Upper lobe of right lung (tissue), 1 donor: ENCODE results near the gene NDST1. TPM values are rescaled to one million over a fixed set of nuclear protein-coding genes. Genes with fewer than 3 reads are reported as not detected.
A peak's percentile ranks its signal among the peaks of the same experiment; 100 is the strongest.

Experiments used
- ATAC-seq: fragments of 200-7000 bp; cut with Tn5 transposase; one replicate; pipeline ENCODE4 v1.9.1; 2020; ENCODE audit warnings: mild to moderate bottlenecking, moderate library complexity
- DNase-seq: peaks from one replicate; pipeline ENCODE4 v3.0.0-alpha.2; 2020
- H3K27ac ChIP-seq: fragments of 200-600 bp; one replicate; pipeline ENCODE4 v1.8.0; 2022
- H3K27me3 ChIP-seq: fragments of 200-600 bp; one replicate; pipeline ENCODE4 v1.8.0; 2022; ENCODE audit warnings: mild to moderate bottlenecking
- H3K36me3 ChIP-seq: fragments of 200-600 bp; one replicate; pipeline ENCODE4 v1.8.0; 2022
- H3K4me1 ChIP-seq: fragments of 200-600 bp; one replicate; pipeline ENCODE4 v1.8.0; 2022
- H3K4me3 ChIP-seq: fragments of 200-600 bp; one replicate; pipeline ENCODE4 v1.8.0; 2022; ENCODE audit warnings: mild to moderate bottlenecking
- H3K9me3 ChIP-seq: fragments of 200-600 bp; one replicate; pipeline ENCODE4 v1.8.0; 2022
- intact Hi-C: fragments of 100-400 bp; cut with DNase I; formaldehyde crosslinking; loops from one replicate; pipeline ENCODE4 v1.11.0; 2022
- long read RNA-seq: library from polyadenylated mRNA; unstranded; transcript quantifications from one replicate; pipeline ENCODE4 v2.0.0, GENCODE V29; 2021
- total RNA-seq: library from RNA; stranded (reverse); fragmentation: NEBNext Ultra II Directional; extraction: Animal tissue kit (Norgen Biotek cat#: 25700); gene quantifications from one replicate; pipeline ENCODE4 v1.2.1, GENCODE V29; 2021
- TF ChIP-seq, protein P1 (sequence below): fragments of 200-600 bp; IDR thresholded peaks from one replicate; pipeline ENCODE4 v1.8.0; 2022; ENCODE audit warnings: antibody characterized with exemption
- donor health status: DM: no; HTN: yes; CAD: no; lungs with severe emphysema.

Gene NDST1
- 143 TPM for total RNA-seq
- long read RNA-seq, partial matches to known transcripts: 32 of 89 reads
- long read RNA-seq, other reads (novel, unspliced or antisense): 56 of 89 reads

DNA sequence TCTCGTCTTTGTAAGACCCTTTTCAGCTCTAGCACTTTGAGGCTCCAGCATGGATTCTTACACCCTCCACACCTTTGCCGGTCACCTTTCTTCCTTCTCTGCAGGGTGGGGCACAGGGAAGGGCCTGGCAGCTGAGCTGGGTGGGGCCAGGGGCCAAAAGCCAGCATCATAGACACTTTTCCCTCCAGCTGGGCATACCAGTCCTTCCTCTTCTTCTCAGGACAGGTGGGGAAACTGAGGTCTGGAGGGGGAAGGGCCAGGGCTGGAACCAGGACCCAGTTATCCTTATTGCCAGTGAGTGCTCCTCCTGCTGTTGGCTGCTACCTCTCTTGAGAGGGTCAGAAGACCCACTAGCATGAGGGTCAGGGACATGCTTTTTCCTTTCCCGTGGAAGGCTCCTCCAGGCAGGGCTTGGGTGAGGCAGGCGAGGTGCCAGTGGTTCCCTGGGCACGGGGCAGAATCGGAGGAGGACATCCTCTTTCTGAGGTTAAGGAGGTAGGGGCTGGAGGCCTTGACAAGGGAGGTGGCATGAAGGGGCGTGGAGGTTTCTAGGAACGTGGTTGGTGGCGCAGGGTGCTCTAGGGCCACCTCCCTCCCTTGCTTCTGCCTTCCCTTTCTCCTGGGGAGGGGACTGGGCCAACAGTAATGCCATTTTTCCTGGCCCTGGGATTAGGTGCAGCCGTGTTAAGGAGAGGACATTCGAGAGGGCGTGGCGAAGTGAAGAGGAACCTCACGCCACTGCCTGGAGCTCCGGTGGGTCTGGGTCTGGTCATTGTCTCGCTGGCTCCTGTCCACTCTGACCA lies at the start of gene NDST1:
NDST1 (plus strand) TSS at position 658 of the 803 bp plus-strand sequence. CDS start 13,124 bp downstream, outside the sequence.
- intact Hi-C loops: no loop called here
- Histone ChIP-seq H3K36me3 (no peaks in the 10 kb centered on the region), H3K4me3 (peak within 1 kb of the TSS; percentile 29), H3K9me3 (no peaks in the 10 kb centered on the region), H3K27me3 (no peaks in the 10 kb centered on the region), H3K4me1 (peaks cover 89% of the 10 kb centered on the region), H3K27ac (peak within 1 kb of the TSS; percentile 32)
- TF ChIP-seq, protein P1, sequence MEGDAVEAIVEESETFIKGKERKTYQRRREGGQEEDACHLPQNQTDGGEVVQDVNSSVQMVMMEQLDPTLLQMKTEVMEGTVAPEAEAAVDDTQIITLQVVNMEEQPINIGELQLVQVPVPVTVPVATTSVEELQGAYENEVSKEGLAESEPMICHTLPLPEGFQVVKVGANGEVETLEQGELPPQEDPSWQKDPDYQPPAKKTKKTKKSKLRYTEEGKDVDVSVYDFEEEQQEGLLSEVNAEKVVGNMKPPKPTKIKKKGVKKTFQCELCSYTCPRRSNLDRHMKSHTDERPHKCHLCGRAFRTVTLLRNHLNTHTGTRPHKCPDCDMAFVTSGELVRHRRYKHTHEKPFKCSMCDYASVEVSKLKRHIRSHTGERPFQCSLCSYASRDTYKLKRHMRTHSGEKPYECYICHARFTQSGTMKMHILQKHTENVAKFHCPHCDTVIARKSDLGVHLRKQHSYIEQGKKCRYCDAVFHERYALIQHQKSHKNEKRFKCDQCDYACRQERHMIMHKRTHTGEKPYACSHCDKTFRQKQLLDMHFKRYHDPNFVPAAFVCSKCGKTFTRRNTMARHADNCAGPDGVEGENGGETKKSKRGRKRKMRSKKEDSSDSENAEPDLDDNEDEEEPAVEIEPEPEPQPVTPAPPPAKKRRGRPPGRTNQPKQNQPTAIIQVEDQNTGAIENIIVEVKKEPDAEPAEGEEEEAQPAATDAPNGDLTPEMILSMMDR: no peak
- ATAC-seq (peak; percentile 55), DNase-seq (peak; percentile 77)

DNA sequence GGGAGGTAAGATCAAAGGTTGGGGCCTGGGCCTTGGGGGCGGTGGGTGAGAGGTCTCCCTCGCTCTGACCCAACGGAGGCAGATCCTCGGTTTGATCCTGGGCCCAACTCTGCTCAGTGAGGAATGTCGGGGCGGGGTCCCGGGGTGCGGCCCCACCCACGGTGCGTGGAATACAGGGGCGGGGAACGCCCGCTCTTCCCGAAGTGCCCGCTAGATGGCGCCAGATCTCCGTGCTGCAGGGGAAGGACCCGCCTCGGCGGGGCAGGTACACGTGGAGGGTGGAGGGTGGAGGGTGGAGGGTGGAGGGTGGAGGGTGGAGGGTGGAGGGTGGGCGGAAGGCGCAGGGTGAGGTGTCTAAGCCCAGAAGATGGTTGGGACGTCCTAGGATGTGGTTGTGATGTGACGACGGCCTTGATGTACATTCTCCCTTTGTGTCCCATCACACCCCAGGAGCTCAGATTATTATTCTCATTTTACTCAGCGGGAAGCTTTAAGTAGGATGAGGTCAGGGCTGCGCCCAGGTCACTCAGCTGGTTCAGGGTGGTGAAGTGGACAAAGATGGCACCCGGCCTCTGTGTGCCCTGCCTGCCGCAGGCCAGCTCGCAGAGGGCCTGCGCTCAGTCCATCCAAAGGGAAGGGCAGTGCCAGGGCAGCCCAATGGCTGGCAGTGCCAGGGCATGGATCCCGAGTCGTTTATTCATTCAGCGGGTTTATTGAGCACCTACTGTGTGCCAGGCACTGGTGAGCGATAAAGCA lies 49.0 kb upstream of the NDST1 start:
- intact Hi-C loops: loop anchor here (5.0 kb wide), 1 partner anchor 83 kb away; no protein-coding TSS in a partner anchor
- no peaks in the 10 kb centered on the region for H3K9me3 ChIP-seq
- TF ChIP-seq, protein P1: peak; percentile 81
- ATAC-seq (peak; percentile 97), DNase-seq (peak; percentile 92)
- H3K4me3 ChIP-seq: peak overlapping the region; percentile 28
- peak overlapping the region; percentile 47 for H3K27ac ChIP-seq
- no peaks in the 10 kb centered on the region for H3K4me1 ChIP-seq
- no peaks in the 10 kb centered on the region for H3K36me3 ChIP-seq
- H3K27me3 ChIP-seq: no peaks in the 10 kb centered on the region

DNA sequence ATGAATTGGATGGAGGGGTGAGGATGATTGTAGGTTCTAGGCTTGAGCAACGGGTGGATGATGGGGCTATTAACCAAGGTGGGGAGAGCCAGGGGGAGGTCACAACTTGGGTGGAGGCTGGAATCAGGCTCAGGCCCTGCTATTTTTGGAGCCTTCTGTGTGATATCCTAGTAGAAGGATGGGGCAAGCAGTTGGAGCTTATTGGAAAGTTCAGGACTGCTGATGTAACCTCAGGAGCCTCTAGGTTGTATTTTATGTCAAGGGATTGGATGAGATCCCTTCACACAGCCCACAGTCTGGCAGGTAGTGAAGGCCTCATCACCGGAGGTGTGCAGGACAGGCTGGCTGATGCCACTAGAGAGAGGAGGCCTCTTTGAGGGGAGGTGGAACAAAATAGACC lies 47.1 kb upstream of the NDST1 start:
- H3K27ac ChIP-seq: no peak overlapping the region

DNA sequence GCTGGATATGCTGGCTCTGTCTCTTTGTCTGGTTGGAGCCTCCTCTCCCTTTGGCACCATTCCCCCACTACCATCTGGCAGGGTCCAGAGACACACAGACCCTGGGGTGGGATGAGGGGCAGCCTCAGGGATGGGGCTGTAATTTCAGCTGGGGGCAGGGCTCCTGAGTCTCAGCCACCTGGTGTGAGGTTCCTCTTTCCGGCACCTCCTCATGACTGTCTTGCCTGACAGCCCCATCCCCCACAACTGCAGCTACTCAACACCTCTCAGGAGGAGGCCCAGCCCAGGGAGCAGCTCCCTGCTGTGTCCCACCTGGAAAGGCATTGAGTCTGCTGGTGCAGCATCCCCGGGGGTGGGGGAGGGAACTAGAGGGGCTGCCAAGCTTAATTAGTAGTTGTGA lies 46.7 kb upstream of the NDST1 start:
- ATAC-seq: no peak
- intact Hi-C loops: no loop called here
- H3K27me3 ChIP-seq: no peaks in the 10 kb centered on the region
- H3K27ac ChIP-seq: no peak overlapping the region
- peaks cover 16% of the 10 kb centered on the region for H3K4me1 ChIP-seq
- H3K4me3 ChIP-seq: no peak overlapping the region
- no peaks in the 10 kb centered on the region for H3K36me3 ChIP-seq
- DNase-seq: no peak
- H3K9me3 ChIP-seq: no peaks in the 10 kb centered on the region
- TF ChIP-seq, protein P1: no peak

More for the DNA sequence above, 47.1 kb upstream of the NDST1 start:
- Histone ChIP-seq H3K27me3 (no peaks in the 10 kb centered on the region), H3K9me3 (no peaks in the 10 kb centered on the region), H3K4me3 (no peak overlapping the region), H3K4me1 (peaks cover 12% of the 10 kb centered on the region), H3K36me3 (no peaks in the 10 kb centered on the region)
- ATAC-seq: no peak
- TF ChIP-seq, protein P1: no peak
- intact Hi-C loops: no loop called here
- no peak for DNase-seq

DNA sequence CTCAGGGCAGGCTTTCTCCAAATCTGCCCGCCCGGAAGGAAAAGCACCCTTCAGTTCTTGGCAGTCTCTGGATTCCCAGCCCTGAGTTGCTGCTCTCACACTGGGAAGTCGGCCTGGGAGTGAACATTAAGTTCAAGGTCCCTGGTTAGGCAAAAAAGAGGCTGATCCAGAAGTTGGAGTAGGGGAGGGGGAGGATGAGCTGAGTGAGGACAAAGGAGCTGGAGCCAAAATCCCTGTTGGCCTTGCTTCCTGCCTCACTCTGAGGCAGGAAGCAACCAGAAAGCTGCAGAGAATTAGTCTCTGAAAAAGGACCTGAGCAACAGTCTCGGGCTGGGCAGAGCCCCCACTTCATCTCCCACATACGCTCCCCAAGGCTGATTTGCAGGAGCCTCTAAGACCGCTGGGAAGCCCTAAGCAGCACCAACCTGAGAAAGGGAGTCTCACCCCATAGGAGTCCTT lies 43.3 kb upstream of the NDST1 start:
- DNase-seq (no peak), ATAC-seq (peak; percentile 44)
- no peaks in the 10 kb centered on the region for H3K27me3 ChIP-seq
- H3K4me1 ChIP-seq: peaks cover 17% of the 10 kb centered on the region
- peak overlapping the region; percentile 66 for H3K27ac ChIP-seq
- H3K36me3 ChIP-seq: no peaks in the 10 kb centered on the region
- no peak overlapping the region for H3K4me3 ChIP-seq
- intact Hi-C loops: no loop called here
- H3K9me3 ChIP-seq: no peaks in the 10 kb centered on the region
- TF ChIP-seq, protein P1: no peak
